ENCODE results near the gene C1QTNF5.
A peak's percentile ranks its signal among the peaks of the same experiment; 100 is the strongest.

Gene C1QTNF5

GRCh38 chr11:119306373-119306890 lies 34.3 kb downstream of the C1QTNF5 start:
- peak; percentile 41 for DNase-seq (ENCODE audit: low read depth)
- no peak overlapping the region for H3K4me3 ChIP-seq (ENCODE audit: low read depth, low read length)

DNA sequence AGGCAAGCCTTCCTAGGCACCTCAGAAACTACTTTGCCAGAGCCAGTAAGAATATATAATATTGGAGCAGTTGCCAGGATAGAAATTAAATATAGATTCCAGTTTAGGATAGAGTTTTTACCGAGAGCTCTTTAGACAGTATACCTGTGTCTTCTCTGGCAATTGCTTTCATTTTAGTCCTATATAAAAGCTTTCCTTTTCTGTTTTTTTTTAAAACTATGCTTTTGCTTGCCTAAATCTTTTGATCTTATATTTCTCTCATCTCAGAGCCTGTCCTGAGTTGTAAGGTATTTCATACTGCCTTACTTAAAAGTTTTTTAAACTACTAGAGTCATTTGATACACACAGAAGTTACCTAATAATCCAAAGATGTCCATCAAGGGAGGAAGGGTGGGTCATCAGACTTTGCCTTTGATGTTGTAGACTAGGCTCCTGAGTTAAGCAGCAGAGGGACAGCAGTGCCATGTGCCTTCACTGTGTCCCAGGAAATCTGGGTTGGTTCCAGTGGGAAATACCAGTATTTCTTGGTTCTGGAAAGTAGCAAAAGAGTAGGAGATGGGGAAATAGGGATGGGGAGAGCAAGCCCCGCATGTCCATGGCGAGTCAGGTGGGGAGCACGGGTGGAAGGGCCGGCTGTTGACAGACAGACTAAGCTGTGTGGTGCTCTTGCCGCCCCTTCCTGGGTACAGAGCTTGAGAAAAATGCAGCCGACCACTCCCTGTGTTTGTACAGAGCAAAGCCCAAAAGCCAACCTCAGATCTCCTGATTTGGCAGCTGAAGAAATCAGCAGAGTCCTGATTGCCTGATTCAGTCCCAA lies 34.9 kb downstream of the C1QTNF5 start:
- DNase-seq (ENCODE audit: low read depth): no peak
- H3K4me3 ChIP-seq (ENCODE audit: low read depth, low read length): no peak overlapping the region

GRCh38 chr11:119303227-119303718 lies 37.4 kb downstream of the C1QTNF5 start:
- H3K4me3 ChIP-seq (ENCODE audit: low read depth, low read length): no peak overlapping the region
- no peak for DNase-seq (ENCODE audit: low read depth)

GRCh38 chr11:119300198-119300964 lies 40.3 kb downstream of the C1QTNF5 start:
- no peak overlapping the region for H3K4me3 ChIP-seq (ENCODE audit: low read depth, low read length)
- no peak for DNase-seq (ENCODE audit: low read depth)

- no peak overlapping the region for H3K4me3 ChIP-seq (ENCODE audit: low read depth, low read length)
- DNase-seq (ENCODE audit: low read depth): no peak
Measured at GRCh38 chr11:119299416-119299815, 41.3 kb downstream of the C1QTNF5 start.

- H3K4me3 ChIP-seq (ENCODE audit: low read depth, low read length): no peak overlapping the region
- no peak for DNase-seq (ENCODE audit: low read depth)
Measured at GRCh38 chr11:119298726-119299125, 42.0 kb downstream of the C1QTNF5 start.

DNA sequence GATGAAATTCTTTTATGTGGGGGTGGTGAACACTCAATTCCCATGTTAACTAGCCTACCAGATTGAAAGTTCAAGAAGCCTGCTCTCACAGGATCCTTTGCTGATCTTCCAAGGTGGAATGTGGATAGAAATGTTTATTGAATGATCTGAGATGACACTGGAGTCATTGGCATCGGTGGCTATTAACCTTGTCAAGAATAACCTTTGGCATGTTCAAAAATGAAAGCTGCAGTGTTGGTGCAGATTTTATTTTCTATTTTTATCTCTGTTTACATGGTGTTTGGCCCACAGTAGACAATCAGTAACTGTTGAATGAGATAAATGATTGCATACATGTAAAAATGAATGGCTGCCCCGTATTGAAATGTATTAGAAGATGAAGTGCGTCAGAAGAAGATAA lies 42.7 kb downstream of the C1QTNF5 start:
- no peak for DNase-seq (ENCODE audit: low read depth)
- H3K4me3 ChIP-seq (ENCODE audit: low read depth, low read length): no peak overlapping the region

DNA sequence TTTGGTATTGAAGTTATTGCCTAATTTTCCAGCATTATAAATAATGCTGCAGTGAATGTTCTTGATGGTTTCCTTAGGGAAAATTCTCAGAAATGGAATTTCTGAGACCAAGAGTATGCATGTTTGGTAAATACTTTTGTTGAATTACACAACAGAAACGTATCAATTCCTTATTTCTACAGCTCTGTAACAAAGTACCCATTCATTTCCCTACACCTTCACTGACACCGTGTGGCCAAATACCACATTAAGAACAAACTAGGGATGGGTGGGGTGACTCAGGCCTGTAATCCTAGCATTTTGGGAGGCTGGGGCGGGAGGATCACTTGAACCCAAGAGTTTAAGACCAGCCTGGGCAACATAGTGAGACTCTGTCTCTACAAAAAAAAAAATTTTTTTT lies 45.5 kb downstream of the C1QTNF5 start:
- DNase-seq (ENCODE audit: low read depth): no peak
- no peak overlapping the region for H3K4me3 ChIP-seq (ENCODE audit: low read depth, low read length)

DNA sequence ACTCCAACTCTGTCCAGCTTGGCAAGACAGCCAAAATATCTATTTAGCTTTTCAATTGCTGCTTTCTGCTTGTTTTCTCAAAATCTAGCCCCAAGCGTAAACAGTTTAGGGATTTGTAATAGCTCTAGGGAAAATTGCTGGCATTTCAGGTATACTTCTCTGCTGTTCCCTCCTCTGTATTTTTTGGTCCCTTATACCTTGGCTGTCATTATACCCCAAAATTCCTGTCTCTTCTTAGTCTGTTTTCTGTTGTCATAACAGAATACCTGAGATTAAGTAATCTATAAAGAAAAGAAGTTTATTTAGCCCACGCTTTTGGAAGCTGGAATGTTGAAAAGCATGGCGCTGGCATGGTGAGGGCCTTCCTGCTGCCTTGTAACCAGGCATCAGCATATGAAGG lies 47.2 kb downstream of the C1QTNF5 start:
- H3K4me3 ChIP-seq (ENCODE audit: low read depth, low read length): no peak overlapping the region
- no peak for DNase-seq (ENCODE audit: low read depth)

DNA sequence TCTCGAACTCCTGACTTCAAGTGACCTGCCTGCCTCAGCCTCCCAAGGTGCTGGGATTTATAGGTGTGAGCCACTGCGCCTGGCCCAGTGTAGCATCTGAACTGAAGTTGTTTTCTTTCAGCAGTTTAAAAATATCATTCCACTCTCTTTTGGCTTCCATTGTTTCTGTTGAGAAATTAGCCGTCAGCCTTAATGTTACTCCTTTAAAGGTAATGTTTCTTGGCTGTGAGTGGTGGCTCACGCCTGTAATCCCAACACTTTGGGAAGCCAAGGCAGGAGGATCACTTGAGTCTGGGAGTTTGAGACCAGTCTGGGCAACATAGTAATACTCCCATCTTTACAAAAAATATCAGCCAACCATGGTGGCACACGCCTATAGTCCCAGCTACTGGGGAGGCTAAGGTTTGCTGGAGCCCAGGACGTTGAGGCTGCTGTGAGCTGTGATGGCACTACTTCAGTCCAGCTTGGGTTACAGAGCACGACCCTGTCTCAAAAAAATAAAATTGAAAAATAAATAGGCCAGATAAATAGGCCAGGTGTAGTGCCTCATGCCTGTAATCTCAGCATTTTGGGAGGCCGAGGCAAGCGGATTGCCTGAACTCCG lies 49.7 kb downstream of the C1QTNF5 start:
- no peak for DNase-seq (ENCODE audit: low read depth)
- H3K4me3 ChIP-seq (ENCODE audit: low read depth, low read length): no peak overlapping the region

Data from skeletal muscle cell (primary cell).